Cardiac muscle cell (in vitro differentiated cells and primary cell): ENCODE results near the gene LRBA. TPM values are rescaled to one million over a fixed set of nuclear protein-coding genes. Genes with fewer than 3 reads are reported as not detected.

ENCODE experiments used
- DNase-seq, 2 donors: peaks; one replicate each; pipeline versions ENCODE4 v3.0.0 to v3.0.0-alpha.2; 2010 to 2017; ENCODE audit warnings: low read depth in 1 of 2, low spot score in 1 of 2
- H3K27ac ChIP-seq: fragments of 200-600 bp; sonication (generic); 2 replicates; pipeline ENCODE4 v1.5.1; 2016
- H3K27me3 ChIP-seq: fragments of 200-600 bp; sonication (generic); 2 replicates; pipeline ENCODE4 v1.6.0; 2016; ENCODE audit warnings: control low read depth
- H3K36me3 ChIP-seq: fragments of 200-600 bp; sonication (generic); 2 replicates; pipeline ENCODE4 v1.5.1; 2016; ENCODE audit warnings: control low read depth
- H3K4me1 ChIP-seq: fragments of 200-600 bp; sonication (generic); 2 replicates; pipeline ENCODE4 v1.8.1; 2017; ENCODE audit warnings: low read depth, mild to moderate bottlenecking, mixed run types
- H3K4me3 ChIP-seq: fragments of 200-600 bp; sonication (generic); 2 replicates; pipeline ENCODE4 v1.5.1; 2016; ENCODE audit warnings: mild to moderate bottlenecking
- H3K9me3 ChIP-seq: fragments of 200-600 bp; sonication (generic); 2 replicates; pipeline ENCODE4 v1.5.1; 2017; ENCODE audit warnings: low read depth, mild to moderate bottlenecking, control low read depth
- CTCF ChIP-seq: IDR thresholded peaks from 2 replicates; pipeline ENCODE4 v1.5.1; 2012; ENCODE audit warnings: low read depth, mild to moderate bottlenecking, low read length
- polyA plus RNA-seq: library from polyadenylated mRNA; unstranded; fragments of >200 nt; fragmentation: Nextera tagmentation; extraction: Ambion mirVana; gene quantifications from 2 replicates; pipeline ENCODE4 v1.2.1, GENCODE V29; 2016
- total RNA-seq: library from RNA; depleted of rRNA; stranded (reverse); fragments of >200 nt; gene quantifications from 2 replicates; pipeline ENCODE4 v1.2.3, GENCODE V29; 2016

Gene LRBA
- total and polyA plus RNA-seq, 2 experiments from 2014 or later: 17.7 to 58.8 TPM

- Histone ChIP-seq H3K27ac (no peak overlapping the region), H3K9me3 (no peaks in the 10 kb centered on the region), H3K27me3 (no peaks in the 10 kb centered on the region), H3K4me1 (no peaks in the 10 kb centered on the region), H3K36me3 (no peaks in the 10 kb centered on the region), H3K4me3 (no peak overlapping the region)
- TF ChIP-seq CTCF: no peak
- no peak for DNase-seq
Observed at GRCh38 chr4:150475763-150476162, 539.3 kb downstream of the LRBA start.

GRCh38 chr4:150464523-150464922, 550.6 kb downstream of the LRBA start:
- no peak for TF ChIP-seq CTCF
- H3K36me3 ChIP-seq: no peaks in the 10 kb centered on the region
- H3K27me3 ChIP-seq: no peaks in the 10 kb centered on the region
- peaks cover 14% of the 10 kb centered on the region for H3K4me1 ChIP-seq
- DNase-seq: no peak
- no peak overlapping the region for H3K27ac ChIP-seq
- H3K9me3 ChIP-seq: no peaks in the 10 kb centered on the region
- no peak overlapping the region for H3K4me3 ChIP-seq

GRCh38 chr4:150462743-150463142, 552.3 kb downstream of the LRBA start:
- Histone ChIP-seq H3K9me3 (no peaks in the 10 kb centered on the region), H3K36me3 (no peaks in the 10 kb centered on the region), H3K27me3 (no peaks in the 10 kb centered on the region), H3K27ac (no peak overlapping the region), H3K4me3 (no peak overlapping the region), H3K4me1 (peaks cover 27% of the 10 kb centered on the region)
- no peak for TF ChIP-seq CTCF
- no peak for DNase-seq

GRCh38 chr4:150461957-150462356, 553.1 kb downstream of the LRBA start:
- Histone ChIP-seq H3K36me3 (no peaks in the 10 kb centered on the region), H3K9me3 (no peaks in the 10 kb centered on the region), H3K27ac (no peak overlapping the region), H3K27me3 (no peaks in the 10 kb centered on the region), H3K4me1 (peaks cover 28% of the 10 kb centered on the region), H3K4me3 (no peak overlapping the region)
- no peak for TF ChIP-seq CTCF
- no peak for DNase-seq

GRCh38 chr4:150457802-150458201, 557.3 kb downstream of the LRBA start:
- Histone ChIP-seq H3K4me1 (peaks cover 28% of the 10 kb centered on the region), H3K27me3 (no peaks in the 10 kb centered on the region), H3K27ac (no peak overlapping the region), H3K4me3 (no peak overlapping the region), H3K9me3 (no peaks in the 10 kb centered on the region), H3K36me3 (no peaks in the 10 kb centered on the region)
- TF ChIP-seq CTCF: no peak
- DNase-seq: peak in 1 of 2 donors; percentile 8

- no peak overlapping the region for H3K27ac ChIP-seq
- DNase-seq: no peak
- H3K27me3 ChIP-seq: no peaks in the 10 kb centered on the region
- no peak overlapping the region for H3K4me3 ChIP-seq
- no peaks in the 10 kb centered on the region for H3K4me1 ChIP-seq
- no peaks in the 10 kb centered on the region for H3K36me3 ChIP-seq
- H3K9me3 ChIP-seq: no peaks in the 10 kb centered on the region
- TF ChIP-seq CTCF: no peak
Observed at GRCh38 chr4:150451883-150452282, 563.2 kb downstream of the LRBA start.
